NCI-H446 (cell line): ENCODE measurements around the gene GCSAML.

ENCODE experiments used
- DNase-seq, 2 experiments: peaks; one replicate each; lab custom pipeline; 2025; lab: John Stamatoyannopoulos, UW

GCSAML gene

GRCh38 chr1:247574664-247575063 is 25.7 kb downstream of the GCSAML start:
- no peak for DNase-seq

DNA sequence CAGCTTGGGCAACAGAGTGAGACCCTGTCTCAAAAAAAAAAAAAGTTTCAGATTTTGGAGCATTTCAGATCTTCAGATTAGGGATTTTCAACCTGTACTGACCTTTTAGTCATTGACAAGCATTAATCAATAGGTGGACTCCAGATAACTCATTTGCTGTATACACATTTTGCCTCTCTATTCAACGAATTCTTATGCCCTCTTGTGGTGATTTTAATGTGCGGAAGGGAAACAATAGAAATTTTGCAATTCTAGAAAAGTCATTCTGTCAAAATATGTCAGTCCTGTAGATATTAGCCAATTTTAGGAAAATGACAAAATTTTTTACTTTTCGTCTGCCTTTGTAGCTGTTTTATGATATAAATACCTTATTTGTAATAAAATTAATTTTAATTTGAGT is 27.6 kb downstream of the GCSAML start:
- DNase-seq, result no peak

- no peak for DNase-seq
Observed at GRCh38 chr1:247578946-247579460, 30.1 kb downstream of the GCSAML start.

DNA sequence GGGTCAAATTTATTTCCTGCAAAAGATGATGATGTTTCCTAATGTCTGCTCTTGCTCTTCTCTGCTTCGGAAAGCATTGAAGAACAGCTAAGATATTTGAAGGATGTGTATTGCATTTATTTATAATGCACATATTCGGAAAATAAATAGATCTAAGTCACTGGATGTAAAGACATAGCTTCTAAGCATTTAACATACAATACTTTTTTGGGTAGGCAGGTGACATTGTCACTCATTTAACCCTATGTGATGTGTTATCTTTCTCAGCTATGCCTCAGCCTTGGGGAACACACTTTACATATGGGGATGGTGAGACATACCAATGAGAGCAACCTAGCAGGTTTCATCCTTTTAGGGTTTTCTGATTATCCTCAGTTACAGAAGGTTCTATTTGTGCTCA is 39.1 kb downstream of the GCSAML start, which contains the start of gene OR2G2:
OR2G2 (plus strand) TSS at position 301 of the 400 bp plus-strand sequence; CDS start at position 301, 0 bp downstream.
- DNase-seq, result no peak

- no peak for DNase-seq
Observed at GRCh38 chr1:247605286-247605685, 56.4 kb downstream of the GCSAML start, which contains the start of gene OR2G3. OR2G3 (plus strand) TSS chr1:247605586; CDS start chr1:247605586, 0 bp downstream.

- DNase-seq, result no peak
Observed at GRCh38 chr1:247613405-247613804, 64.5 kb downstream of the GCSAML start.

- no peak for DNase-seq
Observed at GRCh38 chr1:247614625-247615024, 65.7 kb downstream of the GCSAML start.
